Stimulated activated CD4-positive, alpha-beta T cell treated with anti-CD3 and anti-CD28 coated beads, TNF-alpha, amount 100 ng/mL, for 24 hours (primary cell): Measurements from ENCODE around the gene GJB6.

ENCODE experiments used
- DNase-seq, 3 experiments: peaks; one replicate each; pipeline ENCODE4 v3.0.0-alpha.2; 2020; ENCODE audit warnings: low read depth in 3 of 3

GJB6 gene

DNA sequence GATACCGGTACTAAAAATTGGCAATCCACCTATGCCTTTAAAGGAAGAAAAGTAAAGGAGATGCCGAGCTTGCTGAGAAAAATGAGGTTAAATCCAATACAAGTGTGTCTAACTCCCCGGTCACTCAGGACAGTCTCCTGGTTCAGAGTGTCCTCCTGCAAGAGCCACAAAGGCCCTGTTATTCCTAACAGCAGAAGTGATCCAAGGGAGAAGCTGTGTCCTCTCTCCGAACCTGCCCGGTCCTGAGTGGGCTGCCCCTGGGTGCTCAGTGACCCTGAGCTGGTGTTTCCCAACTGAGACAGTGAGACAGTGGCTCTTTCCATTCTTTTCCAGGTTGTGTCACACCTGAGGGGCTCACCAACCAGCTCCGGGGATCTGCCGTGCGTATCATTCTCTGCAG lies 4.8 kb downstream of the GJB6 start:
- no peak for DNase-seq

DNA sequence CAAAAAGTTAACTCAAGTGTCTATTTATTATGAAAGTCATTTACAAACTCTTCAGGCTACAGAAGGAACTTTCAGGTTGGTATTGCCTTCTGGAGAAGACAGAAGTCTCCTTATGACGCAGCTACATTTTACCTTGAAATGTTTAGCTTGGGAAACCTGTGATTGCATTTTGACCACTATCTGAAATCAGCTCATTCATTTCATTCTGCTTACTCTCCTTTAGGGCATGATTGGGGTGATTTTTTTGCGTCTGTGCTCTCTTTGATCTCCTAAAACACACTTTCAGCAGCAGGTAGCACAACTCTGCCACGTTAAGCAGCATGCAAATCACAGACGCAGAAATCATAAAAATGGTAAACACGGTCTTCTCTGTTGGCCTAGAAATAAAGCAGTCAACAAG lies 9.6 kb downstream of the GJB6 start:
- no peak for DNase-seq

DNA sequence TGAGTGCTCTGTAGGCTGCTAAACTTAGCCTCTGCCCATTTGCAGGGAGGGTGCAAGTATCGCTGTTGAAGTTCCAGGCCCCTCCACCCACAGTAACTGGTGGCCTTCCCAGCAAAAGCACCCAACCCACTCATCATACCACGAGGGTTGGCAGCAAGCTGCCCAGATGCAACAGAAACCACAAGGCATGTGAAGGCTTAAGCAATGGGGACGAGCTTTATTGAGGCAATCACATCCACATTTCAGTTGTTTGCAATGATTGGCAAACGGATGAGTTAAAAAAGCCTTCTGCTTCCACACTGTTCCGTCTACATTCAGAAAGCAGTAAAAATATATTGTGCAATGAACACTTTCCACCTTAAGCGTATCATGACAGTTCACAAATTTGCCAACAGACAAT lies 10.3 kb downstream of the GJB6 start:
- DNase-seq: no peak

DNA sequence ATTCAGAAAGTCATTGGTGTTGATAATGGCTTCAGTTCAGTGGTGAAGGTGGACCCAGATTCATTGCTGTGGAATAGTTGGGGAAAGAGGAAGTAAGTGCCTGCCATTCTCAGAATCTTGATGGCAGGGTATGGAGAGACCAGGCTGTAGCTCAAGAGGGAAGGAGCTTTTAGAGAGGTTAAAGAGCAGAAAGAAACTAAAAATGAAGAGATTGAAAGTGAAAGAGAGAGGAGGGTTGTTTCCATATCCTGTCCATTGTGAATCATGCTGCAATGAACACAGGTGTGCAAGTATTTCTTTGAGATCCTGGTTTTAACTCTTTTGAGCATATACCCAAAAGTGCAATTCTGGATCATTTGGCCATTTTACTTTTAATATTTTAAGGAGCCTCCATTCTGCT lies 12.5 kb downstream of the GJB6 start:
- no peak for DNase-seq

DNA sequence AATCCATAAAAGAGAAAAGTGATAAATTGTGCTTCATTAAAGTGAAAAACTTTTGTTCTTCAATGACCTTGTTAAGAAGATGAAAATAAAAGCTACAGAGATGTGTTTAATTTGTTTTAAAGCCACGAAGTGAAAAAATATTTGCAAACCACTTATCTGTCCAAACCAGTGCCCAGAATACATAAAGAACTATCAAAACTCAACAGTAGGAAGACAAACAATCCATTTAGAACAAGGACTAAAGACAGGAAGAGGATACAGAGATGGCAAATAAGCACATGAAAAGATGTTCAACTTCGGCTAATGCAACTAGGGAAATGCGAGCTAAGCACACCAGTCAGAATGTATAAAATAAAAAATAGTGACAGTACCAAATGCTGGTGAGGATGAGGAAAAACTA lies 15.0 kb downstream of the GJB6 start:
- DNase-seq: no peak

DNA sequence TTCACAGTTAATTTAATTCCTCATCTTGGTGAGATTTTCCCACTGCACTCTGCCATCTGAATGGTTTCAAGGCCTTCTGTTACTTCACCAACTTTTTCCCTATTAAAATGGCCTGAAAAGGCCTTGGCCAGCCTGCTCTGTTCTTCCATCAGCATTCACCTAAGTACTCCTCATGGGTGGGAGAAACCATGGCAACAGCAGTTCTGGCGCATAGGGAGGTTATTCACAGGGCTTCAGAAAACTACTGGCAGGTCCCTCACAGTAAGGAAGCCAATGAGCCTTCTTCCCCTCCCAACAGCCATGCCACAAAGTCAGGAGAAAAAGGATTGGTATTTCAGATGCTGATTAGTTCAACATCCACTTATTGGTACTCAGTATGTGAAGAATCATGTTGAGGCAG lies 22.2 kb downstream of the GJB6 start:
- no peak for DNase-seq

DNA sequence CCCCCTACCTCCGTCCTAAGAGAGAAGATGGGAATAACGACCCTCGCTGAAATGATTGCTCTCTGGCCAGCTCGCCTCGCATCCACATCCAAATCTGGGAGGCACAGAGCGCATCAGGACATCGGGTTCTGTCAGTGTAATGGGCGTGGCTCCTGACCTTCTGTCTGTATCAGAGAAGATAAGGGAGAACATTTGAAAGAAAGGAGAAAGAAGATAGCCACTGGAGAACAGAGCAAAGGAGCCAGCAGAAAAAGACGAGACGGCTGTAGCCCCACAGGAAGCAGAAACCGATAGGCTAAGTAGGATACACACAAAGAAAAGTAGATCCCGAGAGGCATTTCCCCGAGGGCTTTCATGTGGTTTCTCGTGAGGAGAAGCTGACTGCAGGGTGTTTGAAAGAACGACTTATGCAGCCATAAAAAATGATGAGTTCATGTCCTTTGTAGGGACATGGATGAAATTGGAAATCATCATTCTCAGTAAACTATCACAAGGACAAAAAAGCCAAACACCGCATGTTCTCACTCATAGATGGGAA lies 25.4 kb downstream of the GJB6 start:
- no peak for DNase-seq

DNA sequence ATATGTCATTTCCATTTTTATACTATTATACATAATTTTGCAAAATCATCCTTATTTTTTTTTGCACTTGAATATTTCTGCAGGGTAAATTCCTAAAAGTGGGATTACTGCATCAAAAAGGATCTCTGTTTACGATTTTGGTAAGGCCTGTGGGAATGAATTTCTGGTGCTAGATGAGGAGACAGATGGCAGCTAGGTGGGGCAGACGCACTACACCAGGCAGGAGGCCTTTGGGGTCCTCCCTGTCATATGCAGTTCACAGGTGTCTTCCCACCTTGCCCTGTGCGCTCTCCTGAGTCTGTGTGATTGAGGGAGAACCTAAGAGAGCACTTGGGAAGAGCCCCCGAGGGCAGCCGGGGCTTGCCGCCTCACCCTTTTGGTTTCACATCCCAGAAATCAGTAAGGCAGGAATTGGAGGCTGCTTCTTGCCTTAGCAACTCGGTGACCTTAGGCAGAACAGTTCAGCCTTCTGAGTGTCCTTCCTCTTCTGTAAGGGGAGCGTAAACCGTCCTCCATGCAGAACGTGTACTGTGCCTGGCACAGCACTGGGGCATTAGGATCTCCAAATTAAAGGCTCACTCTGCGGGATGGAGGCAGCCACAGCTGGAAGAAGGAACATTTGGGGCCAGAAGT lies 25.9 kb downstream of the GJB6 start:
- DNase-seq: no peak

DNA sequence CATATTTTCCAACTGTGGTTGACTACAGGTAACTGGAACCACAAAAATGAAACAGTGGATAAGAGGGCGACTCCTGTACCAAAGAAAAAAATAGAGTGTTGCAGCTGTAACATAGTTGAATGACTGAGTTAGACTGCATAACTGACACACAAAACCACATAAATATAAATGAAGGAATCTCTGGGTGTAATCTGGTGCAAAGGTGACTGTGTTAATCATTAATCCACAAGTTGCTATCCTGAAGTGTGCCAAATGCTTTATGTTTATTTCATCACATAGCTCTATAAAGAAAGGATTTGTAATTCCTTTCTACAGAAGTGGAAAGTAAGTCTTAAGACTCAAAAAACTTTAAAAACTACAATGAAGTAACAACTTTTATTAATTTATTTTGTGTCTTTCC lies 33.3 kb downstream of the GJB6 start:
- DNase-seq: no peak

DNA sequence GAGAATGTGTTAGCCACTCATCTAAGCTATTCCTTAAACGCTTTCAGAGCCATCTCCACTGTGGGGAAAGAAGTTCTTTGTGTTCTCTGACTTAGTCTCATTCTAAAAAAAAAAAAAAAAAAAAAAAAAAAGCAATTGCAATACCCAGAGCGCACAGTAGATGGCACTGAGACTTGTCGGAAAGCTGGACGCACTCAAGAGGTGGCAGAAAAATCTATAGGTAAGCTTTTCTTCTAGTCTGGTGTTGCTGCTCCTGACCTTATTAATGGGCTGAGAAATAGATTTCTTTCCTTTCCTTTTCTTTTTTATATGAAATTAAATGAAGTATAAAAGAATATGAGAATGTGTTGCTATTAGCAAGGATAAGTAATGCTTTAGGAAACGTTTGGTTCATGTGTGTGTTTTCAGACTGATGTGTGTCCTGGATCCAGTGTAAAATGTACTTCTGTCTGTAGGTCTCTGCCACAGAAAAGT lies 34.7 kb downstream of the GJB6 start:
- DNase-seq: no peak

DNA sequence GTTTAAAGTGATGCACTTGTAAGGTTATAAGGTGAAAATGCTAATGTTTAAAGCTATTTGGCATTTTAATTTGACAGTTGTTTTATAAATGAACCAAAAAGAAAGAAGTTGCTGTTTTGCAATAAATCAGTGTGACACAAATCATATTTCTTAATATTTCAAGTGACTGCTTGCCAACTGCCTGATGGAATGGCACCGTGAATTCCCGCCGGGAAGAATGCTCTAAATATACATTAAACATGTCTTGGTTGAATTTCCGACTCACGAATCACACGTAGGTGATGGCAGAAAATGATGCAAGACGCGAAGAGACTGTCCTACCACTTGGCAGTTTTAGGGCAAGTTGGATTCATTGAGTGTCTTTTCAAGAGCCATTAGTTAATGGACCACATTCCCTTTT lies 36.3 kb downstream of the GJB6 start:
- DNase-seq: no peak

DNA sequence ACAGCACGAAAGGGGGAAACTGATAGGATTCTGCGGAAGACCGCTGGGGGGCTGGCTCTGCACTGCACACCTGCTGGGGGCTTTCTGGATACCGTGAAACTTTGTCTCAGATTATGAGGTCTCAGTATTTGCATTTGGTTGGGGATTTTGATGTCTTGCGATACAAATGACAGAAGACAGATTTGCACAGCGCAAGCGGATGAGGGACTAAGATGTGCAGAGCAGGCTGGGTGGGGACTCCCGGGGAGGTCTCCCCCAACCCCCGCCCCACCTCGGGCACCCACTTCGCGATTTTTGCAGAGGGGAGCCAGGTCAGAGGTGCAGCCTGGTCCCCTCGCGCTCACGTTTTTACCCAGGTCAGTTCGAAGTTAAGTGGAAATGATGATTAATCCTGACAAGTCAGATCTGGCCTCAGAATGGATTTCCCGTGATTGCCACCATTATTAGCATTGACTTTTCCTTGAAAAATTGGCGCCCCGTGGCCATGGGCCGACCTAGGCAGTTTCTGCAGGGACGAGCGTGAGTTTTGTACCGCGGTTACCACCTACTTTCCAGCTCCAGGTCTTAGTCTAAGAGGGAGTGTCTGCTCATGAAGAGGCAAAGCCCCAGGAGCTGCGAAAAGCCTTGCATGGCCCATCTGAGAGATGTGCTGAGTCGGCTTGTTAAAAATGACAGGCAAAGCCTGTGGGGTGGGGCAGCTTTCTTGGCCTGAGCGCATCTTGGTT lies 38.0 kb downstream of the GJB6 start:
- peak in 1 of 3 experiments; percentile 18 for DNase-seq

DNA sequence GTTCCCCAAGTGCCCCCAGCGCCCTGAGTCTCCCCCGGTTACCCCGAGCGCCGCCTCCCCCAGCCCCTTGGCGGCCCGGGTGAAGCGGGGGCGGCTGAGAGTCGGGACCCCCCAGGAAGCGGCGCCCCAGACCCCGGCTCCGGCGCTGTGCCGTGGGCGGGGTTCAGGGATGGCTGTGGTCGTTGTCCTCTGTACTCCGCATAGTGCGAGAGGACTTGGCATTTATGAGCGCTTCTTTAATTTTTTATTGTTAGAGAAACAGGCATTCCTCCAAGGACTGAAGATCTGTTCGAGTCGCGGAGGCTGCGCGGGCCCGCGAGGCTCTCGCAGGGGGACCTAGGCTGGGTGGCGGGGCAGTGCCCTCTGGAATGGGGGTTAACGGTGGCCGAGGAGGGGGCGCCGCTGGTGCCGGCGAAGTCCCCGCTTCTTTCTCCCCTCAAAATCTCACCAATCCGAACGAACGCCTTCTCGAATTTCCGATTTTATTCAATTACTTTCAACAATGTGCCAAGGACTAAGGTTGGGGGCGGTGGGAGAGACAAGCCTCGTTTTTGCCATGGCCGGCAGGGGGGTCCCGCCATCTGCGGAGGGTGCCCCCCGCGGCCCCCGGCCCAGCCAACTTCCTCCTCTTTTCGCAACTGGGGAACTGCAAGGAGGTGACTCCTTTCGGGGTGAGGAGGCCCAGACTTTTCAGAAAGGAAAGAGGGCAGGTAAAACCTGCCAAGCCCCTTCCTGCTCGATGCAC lies 38.8 kb downstream of the GJB6 start:
- no peak for DNase-seq

DNA sequence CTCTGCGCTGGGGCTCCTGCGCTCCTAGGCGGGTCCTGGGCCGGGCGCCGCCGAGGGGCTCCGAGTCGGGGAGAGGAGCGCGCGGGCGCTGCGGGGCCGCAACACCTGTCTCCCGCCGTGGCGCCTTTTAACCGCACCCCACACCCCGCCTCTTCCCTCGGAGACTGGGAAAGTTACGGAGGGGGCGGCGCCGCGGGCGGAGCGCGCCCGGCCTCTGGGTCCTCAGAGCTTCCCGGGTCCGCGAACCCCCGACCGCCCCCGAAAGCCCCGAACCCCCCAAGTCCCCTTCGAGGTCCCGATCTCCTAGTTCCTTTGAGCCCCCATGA lies 39.3 kb downstream of the GJB6 start, which contains the start of gene GJB2:
Gene GJB2 (minus strand): TSS at position 103 of the 326 bp plus-strand sequence. CDS start 3,357 bp downstream, outside the sequence.
- DNase-seq: peak in 1 of 3 experiments; percentile 12

DNA sequence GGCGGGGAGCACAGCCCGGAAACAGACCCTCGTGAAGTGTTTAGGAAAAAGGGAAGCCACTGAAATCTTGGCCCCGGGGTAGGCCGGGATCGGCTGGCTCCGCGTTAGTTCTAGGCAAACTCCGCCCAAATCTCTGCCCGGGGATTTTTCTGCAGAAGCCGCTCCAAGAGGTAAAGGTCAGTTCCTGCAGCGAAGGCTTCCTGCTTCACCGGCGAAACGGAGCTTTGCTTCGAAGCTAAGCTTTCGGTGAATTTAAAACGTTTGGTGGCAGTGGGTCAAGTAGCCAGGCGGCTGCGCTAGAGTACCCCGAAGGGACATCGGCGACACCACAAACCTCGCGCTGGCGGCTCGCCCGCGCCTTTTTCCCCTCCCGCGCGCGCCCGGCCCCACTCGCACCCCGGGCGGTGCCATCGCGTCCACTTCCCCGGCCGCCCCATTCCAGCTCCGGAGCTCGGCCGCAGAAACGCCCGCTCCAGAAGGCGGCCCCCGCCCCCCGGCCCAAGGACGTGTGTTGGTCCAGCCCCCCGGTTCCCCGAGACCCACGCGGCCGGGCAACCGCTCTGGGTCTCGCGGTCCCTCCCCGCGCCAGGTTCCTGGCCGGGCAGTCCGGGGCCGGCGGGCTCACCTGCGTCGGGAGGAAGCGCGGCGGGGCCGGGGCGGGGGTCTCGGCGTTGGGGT lies 39.8 kb downstream of the GJB6 start:
- peak in 1 of 3 experiments; percentile 9 for DNase-seq

DNA sequence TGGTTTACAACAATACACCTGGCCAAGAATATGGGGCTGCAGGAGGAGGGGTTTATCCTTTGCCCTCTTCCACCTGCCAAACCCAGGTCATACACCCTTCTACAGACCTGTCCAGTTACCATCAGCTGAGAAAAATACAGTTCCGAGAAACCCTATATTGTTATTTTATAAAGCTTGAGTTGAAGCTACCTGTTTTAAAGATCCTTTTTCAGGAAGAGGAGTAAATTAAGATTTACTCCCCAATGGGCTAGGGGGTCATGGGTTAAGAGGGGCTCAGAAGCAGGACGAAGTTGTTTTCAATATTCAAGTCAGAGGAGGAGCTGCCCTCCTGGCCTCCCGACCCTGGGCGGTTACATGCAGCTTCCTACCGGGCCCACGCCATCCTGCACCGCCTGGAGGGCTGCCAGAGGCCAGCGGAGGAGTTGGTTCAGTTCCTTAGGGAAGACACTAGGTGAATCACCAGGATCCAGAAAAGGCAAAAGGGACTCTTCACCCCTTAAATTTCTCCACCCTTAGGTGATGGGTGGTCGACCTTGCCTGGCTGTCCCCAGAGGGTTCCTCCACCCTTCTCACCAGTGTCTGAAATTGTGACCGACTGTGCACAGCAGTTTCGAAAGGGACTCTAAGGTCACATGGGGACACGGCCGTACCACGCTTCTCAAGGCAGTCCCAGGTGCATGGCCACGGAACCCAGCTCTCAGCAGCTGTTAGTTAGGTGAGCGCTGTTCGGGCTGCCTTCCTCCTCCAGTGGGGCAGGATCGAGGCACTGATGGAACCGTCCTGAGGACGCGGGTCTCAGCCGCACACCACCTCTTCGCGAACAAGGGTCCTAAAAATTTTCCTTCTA lies 40.6 kb downstream of the GJB6 start:
- DNase-seq: no peak

DNA sequence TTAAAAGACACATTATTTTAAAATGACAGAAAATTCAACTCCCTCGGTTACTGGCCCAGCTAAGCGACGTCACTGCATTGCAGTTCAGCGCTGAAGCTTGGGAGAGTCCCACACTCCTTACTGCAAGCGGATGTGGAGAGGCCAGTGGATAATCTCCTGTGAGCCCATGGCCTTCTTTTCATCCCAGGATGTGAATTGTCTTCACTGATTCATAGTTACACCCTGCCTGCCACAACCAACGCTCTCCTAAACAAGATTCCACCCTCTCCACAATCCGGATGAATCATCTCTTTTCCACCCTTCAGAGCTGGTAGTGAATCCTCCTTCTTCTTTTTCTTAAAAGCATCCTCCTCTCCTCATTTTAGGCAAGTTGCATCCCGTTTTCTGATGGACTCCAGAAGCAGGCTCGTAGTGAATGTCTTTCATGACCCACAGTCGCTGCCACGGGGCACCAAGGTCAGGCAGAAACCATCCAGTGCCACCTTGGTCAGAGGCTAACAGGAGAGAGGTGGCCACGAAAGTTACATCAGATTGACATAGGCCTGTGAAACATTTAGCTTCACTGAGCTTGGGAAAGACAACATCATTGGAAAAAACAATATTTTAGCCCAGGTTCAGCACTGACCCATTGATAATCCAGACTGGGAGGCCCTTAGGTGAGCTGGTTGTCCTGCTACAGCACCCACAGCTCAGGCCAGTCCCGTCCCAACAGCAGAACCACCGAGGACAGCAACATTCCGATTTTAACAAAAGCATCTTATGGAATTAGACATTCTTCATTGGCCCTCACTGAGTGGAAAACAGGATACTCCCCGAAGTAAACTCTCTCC lies 41.4 kb downstream of the GJB6 start:
- DNase-seq: no peak

DNA sequence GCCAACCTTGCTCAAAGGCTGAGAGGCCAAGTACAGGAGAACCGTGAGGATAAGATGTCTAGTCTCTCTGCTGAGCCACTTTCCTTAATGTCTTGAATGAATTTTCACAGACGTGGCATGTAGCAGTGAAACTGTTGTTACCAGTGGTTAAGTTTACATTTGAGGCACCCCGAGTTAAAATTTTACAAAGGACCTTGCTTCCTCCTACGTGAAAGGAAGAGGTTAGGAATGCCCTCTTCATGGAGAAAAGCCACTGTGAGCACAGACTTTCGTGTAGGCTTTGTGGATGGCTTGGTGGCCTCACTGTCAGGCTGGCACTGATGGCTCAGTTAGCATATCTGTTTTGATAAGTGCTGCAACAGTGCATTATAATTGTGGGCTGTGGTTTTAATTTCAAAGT lies 42.0 kb downstream of the GJB6 start:
- no peak for DNase-seq

DNA sequence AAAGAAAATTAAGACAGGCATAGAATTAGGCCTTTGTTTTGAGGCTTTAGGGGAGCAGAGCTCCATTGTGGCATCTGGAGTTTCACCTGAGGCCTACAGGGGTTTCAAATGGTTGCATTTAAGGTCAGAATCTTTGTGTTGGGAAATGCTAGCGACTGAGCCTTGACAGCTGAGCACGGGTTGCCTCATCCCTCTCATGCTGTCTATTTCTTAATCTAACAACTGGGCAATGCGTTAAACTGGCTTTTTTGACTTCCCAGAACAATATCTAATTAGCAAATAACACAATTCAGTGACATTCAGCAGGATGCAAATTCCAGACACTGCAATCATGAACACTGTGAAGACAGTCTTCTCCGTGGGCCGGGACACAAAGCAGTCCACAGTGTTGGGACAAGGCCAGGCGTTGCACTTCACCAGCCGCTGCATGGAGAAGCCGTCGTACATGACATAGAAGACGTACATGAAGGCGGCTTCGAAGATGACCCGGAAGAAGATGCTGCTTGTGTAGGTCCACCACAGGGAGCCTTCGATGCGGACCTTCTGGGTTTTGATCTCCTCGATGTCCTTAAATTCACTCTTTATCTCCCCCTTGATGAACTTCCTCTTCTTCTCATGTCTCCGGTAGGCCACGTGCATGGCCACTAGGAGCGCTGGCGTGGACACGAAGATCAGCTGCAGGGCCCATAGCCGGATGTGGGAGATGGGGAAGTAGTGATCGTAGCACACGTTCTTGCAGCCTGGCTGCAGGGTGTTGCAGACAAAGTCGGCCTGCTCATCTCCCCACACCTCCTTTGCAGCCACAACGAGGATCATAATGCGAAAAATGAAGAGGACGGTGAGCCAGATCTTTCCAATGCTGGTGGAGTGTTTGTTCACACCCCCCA lies 43.2 kb downstream of the GJB6 start:
- DNase-seq: no peak
